PFSK-1 (cell line): ENCODE data around the gene PPIE.

ENCODE experiments used
- POLR2AphosphoS5 ChIP-seq: IDR thresholded peaks from 2 replicates; pipeline ENCODE4 v1.6.1; 2012; ENCODE audit warnings: low read depth, mild to moderate bottlenecking, control low read depth, low read length, moderate library complexity
- SIN3A ChIP-seq: IDR thresholded peaks from 2 replicates; pipeline ENCODE4 v1.6.1; 2012; ENCODE audit warnings: mild to moderate bottlenecking, low read length, moderate library complexity, borderline replicate concordance; ENCODE audit not compliant: insufficient read depth

GRCh38 chr1:39711966-39712340, 26.7 kb upstream of the PPIE start:
- TF ChIP-seq POLR2AphosphoS5 (no peak), SIN3A (no peak)
